SU-DHL-6 (cell line): Measurements from ENCODE around the gene ZNF543.

Experiments
- CTCF ChIP-seq: fragments of 200-600 bp; sonication (generic); IDR thresholded peaks from one replicate; pipeline ENCODE4 v1.5.1; 2017; ENCODE audit warnings: antibody characterized with exemption, mild to moderate bottlenecking, low read length, moderate library complexity; ENCODE audit not compliant: insufficient read depth, poor library complexity, severe bottlenecking
- EZH2phosphoT487 ChIP-seq: fragments of 200-600 bp; sonication (generic), shearing (Covaris generic); conservative IDR thresholded peaks from 2 replicates; pipeline ENCODE4 v1.6.1; 2018; ENCODE audit warnings: mild to moderate bottlenecking, antibody characterized with exemption, low read length, moderate library complexity, mixed read lengths

GRCh38 chr19:57348136-57348535 is 27.9 kb downstream of the ZNF543 start:
- TF ChIP-seq CTCF (no peak), EZH2phosphoT487 (no peak)
